DMS53 treated with DMSO at 0.1 percent for 48 hours (cell line): ENCODE measurements around the gene KRT6C.
"Not testable (repeated sequence)": the region's sequence is repeated elsewhere in the genome, so short reads cannot be mapped to it uniquely, and the experiment has no call there.

Experiments
- DNase-seq: peaks from one replicate; lab custom pipeline; 2025; ENCODE audit not compliant: unreplicated experiment; lab: John Stamatoyannopoulos, UW

Gene KRT6C

GRCh38 chr12:52499806-52500560, 26.4 kb upstream of the KRT6C start:
- DNase-seq, result no peak

DNA sequence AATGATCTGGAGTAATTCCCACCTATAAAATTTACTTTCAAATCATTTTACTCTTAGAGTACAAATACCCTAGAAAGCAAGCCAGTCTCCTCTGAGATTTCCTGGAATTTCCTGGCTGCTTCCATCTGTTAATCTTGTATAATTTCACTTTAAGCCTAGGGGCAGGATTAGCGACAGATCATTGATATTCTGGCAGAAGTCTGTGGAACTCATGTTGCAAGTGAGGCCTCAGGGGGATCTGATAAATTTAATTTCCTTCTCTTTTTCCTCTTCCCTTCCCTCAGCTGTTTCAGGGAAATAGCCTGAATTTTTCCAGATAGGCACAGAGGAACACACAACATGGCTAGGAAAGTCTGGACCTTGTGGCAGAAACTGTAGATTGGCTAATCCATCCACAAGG, 25.3 kb upstream of the KRT6C start:
- DNase-seq, result no peak

- no peak for DNase-seq
These were observed 24.4 kb upstream of the KRT6C start for GRCh38 chr12:52497975-52498374.

DNA sequence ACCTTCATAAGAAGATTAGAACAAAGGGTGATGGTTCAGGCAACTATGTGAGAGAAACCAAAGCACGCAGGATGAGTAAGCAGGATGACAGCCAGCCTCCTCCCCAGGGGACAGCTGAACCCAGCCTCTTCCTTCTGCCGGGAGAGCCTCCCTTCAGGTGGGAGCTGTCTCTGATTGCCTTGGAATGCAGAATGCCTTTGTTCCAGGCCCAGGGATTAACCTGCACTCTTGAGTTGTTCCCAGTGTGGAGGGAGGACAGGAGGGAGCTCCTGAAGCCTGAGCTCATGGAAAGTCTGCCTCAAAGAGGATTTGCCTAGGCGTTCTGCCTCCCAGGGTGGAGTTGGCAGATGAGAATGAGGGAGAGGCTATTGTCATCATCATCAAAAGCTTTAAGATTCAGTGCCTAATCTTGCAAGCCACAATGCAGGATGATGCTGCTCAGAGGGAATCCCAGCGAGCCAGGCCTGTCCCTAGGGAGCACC, 23.0 kb upstream of the KRT6C start:
- no peak for DNase-seq

- no peak for DNase-seq
These were observed 22.4 kb upstream of the KRT6C start for GRCh38 chr12:52496054-52496453.

DNA sequence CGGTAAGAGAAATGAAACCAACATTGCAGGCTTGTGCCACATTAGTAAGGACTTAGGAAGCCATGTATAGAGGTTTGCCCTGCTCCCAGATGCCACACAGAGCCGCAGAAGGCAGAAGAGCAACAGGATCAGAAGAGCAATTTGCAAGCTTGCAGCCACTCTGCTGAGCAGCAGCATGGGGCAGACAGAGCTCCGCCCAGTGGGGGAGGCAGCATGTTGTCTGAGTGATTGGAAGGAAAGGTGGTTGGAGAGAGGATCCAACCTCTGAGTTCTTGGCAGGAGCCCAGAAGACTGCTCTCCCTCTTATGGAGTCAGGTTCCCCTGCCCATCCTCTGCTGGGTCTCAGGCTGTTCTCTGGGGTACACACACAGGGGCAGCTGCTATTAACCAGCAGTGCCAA, 21.8 kb upstream of the KRT6C start:
- no peak for DNase-seq

DNA sequence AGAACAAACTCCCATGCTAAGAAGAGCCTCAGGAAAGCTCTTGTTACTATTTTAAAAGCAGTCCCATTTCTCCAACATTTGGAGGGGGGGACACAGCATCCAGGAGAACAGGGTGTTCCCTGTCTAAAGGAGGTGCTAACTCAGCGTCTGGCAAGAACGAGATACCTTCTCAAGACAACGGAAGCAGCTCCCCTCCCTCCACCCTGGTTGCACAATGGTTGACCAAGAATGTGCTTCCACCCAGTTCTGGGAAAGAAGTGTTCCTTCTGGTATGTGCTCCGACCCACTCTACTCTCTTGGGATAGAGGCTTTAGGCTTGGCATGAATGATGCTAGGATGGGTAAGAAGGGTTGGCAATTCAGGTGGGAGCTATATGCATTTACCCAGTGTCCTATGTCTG, 20.9 kb upstream of the KRT6C start:
- no peak for DNase-seq

DNA sequence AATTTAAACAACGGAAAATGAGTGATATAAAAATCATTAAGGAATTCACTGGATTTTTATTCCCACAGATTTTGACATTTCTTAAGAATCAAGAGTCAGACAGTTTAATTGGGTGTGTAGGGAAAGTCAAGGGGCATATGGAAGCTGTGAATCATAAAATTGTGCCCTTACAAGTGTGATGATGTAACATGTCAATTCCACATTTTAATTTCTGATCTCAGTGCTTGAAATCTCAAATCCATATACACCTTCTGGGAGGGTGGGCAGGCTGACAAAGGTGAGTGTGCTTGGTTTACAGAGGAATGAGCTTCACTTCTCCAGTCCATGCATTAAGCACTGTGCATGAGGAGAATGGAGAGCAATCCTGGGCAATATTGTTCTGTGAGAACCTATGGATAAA, 20.5 kb upstream of the KRT6C start:
- DNase-seq, result no peak

DNA sequence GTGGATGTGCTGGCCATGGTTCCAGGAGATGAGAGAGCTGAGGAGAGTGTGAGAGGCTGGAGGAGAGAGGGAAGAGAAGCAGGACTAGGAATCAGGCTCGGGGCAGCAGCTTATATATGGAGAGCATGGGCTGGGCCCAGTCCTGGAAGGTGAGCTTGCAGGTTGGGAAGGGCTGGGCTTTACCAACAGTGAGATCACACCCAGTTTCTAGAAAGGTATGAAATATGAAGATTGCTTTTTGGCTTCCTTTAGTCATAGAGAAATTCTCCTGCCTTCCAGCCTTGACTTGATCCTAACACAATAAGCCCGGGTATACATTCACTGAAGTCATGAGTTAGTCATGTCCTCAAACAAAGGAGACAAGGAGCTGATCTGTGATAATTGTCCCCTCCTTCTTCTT, 19.6 kb upstream of the KRT6C start, which contains the start of gene KRT6A:
Gene KRT6A, minus strand, starts transcription at position 86 of the 400 bp plus-strand sequence. Its CDS starts 69 bp downstream, at position 17.
- no peak for DNase-seq

- DNase-seq, result not testable (repeated sequence)
These were observed 18.8 kb upstream of the KRT6C start for GRCh38 chr12:52492405-52492804.

- not testable (repeated sequence) for DNase-seq
These were observed 17.9 kb upstream of the KRT6C start for GRCh38 chr12:52491495-52491894.

- DNase-seq, result no peak
These were observed 15.1 kb upstream of the KRT6C start for GRCh38 chr12:52488736-52489135.

- DNase-seq, result not testable (repeated sequence)
These were observed 14.3 kb upstream of the KRT6C start for GRCh38 chr12:52487744-52488443.

DNA sequence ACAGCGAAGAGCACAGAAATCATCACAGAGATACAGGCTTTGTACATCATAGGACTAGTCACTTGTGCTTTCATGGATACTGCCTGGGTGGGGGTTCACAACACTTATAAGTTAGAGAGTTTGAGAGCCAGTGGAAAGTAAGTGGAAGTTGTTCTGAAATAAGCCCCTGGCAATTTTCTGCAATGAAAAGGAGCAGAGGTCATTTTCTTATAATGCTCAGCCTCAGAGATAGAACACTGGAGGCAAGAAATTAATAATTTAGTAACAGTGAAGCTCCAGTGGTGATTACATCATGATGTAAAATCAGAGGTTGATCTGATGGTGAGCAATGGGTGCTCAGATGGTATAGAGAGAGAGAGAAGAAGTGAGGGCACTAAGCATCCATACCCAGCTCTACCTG, 13.6 kb upstream of the KRT6C start:
- DNase-seq, result no peak

DNA sequence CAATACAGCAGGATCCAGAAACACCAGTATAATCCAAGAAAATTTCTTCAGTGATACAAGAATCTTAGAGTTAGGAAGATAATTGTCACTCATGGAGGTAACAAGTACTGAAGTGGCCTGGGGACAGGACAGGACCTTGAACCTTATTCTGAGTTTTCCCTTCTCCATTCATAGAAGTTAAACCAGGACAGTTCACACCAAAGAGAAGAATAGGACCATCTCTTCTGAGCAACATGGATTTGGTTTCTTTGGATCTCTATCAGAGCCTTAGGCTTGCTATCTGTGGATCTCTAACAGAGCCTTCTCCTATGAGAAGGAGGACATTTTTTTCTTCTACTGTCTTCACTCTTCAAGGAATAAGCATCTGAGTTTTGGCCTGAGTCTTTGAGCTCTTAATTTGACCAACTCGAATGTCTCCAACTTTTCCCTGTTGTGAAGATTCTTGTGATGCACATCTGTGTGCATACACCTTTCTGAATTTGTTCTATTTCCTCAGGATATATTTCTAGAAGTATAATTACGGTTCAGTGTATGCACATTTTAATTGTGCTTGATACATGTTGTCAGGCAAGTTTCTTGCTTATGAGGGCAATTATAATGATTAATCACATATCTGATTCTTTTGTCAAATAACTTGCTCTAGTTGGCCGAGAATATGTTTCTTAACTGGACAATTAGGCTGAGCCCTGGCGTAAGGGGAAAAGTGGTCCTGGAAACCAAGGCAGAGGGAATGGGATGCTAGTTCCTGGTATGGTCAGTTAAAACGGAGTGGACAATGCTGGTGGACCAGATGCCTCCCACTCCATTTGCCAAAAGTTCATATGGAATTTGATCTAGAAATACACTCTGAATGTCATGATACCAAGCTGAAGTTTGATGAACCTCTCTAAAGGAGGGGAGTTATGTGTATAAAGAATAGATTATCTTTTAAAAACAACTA, 12.8 kb upstream of the KRT6C start:
- DNase-seq, result no peak

- DNase-seq, result no peak
These were observed 6.5 kb upstream of the KRT6C start for GRCh38 chr12:52480073-52480472.

GRCh38 chr12:52477651-52478050, 4.0 kb upstream of the KRT6C start:
- DNase-seq, result no peak

DNA sequence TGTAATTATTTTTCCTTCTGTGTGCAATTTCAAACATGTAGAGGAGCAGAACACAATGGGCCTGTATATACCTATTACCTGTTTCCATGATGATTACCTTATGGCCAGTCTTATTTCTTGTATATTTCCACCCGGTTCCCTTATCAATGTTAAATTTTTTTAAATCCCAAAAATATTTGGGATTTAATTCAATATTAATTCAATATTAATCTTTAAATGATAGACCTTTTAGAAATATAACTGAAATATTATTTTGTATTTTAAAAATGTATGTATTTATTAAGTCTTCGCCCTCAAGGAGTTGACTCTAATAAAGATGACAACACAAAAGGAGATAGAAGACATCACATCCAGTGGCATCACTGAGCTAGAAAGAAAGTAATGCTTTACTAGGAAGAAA, 607 bp upstream of the KRT6C start:
- no peak for DNase-seq

DNA sequence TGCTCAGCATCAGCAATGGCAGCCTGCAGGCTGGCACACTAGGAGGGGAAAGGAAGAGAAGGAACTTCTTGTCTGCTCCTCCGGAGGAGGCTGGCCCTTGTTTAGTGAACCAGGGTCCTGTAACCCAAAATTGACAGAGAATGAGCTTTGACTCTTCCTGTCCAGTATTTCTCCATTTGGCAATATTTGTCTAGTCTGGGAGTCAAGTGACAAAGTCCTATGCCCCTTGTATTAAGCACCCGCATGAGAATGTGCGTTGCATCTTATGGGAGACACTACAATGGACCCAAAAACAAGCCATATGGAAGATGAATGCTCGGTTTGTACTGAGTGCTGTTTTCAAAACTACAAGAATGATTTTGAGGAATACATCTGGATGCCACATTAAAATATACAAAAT, 3.8 kb downstream of the KRT6C start:
- DNase-seq, result no peak

- no peak for DNase-seq
These were observed 8.7 kb downstream of the KRT6C start for GRCh38 chr12:52464897-52465296.

DNA sequence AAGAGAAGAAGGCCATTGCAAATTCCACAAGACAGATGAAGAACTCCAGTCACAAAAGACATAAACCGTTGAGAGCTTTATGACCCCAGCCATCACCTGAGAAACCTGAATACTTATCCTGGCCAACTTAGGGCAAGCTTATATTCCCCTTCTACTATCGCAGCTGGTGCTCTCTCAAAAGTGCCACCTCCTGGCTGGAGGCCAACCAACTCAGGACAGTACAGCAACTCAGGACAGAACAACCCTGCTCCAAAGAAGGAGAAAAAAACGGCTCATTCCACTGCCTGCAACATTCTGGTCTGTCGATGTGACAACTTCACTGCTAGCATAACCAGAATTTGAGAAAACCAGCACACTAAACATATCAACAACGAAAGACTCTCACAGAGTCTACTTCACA, 11.9 kb downstream of the KRT6C start:
- DNase-seq, result no peak
